GM19324 (cell line): ENCODE measurements around the gene RAPGEF4.
"Not testable (repeated sequence)": the region's sequence is repeated elsewhere in the genome, so short reads cannot be mapped to it uniquely, and the experiment has no call there.

Experiments
- ATAC-seq: cut with Tn5 transposase; IDR thresholded peaks from one replicate; pipeline ENCODE4 v1.9.1; 2021; ENCODE audit warnings: mild to moderate bottlenecking, moderate library complexity; ENCODE audit not compliant: unreplicated experiment, low FRiP score

Gene RAPGEF4

DNA sequence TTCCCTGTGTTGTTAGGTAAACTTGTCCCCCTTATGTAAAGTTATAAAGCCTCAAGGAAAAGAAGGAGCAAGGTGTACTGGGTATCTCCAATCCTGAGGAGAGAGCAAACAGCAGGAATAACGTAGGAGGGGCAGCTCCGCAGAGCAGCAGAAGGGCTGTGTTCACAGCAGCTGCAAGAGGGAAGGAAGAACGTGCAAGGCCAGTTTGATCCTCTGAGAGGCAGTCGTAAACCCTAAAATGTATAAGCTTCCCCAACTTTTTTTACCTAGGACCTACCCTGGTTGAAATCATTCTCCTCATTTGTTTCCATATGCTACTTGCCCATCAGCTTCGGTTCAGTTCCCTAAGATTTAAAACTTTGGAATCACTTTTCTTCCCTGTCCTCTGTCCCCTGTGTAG, 288.1 kb downstream of the RAPGEF4 start:
- no peak for ATAC-seq

DNA sequence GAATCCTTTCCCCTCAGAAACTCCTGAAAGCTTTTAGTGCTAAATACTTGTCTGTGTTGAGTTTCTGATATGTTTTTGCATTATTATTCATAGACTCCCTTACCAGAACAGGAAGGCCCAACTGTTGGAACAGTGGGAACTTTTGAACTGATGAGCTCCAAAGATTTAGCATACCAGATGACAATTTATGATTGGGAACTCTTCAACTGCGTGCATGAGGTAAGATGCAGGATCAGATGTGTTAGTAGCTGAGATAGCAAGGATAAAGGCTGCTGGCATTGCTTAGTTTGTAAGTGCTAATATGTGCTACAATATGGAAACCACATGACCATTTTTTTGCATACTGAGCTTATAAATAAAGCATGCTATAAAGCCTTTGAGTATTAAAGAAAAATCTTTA, 290.8 kb downstream of the RAPGEF4 start:
- no peak for ATAC-seq

GRCh38 chr2:173027181-173028128, 291.8 kb downstream of the RAPGEF4 start:
- ATAC-seq: no peak

DNA sequence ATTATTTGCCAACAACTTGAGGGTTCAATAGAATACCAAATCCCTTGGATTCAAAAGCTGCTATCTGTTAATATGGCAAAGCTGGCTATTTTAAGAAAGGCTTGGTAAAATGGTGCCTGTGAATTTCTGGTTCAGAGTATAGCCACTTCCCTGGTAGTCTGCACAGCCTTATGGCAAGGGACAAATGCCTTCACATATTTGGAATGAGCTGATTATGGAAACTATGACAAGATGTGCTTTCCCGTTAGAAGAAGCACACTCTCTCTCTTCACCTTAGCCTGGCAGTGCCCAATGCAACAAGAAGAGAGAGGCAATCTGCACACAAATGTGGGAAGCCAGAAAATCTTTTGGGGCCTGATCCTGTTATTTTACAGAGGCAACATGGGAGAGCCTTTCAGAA, 292.5 kb downstream of the RAPGEF4 start:
- ATAC-seq: no peak

GRCh38 chr2:173028671-173029070, 293.0 kb downstream of the RAPGEF4 start:
- no peak for ATAC-seq

- ATAC-seq: no peak
Observed at GRCh38 chr2:173030561-173031490, 295.2 kb downstream of the RAPGEF4 start.

DNA sequence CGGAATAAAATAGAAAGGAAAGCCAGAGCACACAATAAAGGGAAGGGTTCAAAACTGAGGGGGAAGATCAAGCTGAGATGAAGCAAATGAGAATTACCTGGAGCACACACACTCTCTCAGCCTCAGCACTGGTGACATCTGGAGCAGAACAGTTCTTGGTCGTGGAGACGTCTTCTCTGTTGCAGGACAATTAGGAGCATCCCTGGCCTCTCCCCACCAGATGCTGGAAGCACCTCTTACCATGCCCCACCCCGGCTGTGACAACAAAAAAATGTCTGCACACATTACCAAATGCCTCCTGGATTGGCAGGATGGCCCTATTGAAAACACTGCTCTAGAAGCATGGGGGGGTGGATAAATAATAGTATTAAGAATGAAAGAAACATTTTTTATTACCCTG, 296.4 kb downstream of the RAPGEF4 start:
- ATAC-seq: no peak

- ATAC-seq: no peak
Observed at GRCh38 chr2:173033084-173033483, 297.4 kb downstream of the RAPGEF4 start.

DNA sequence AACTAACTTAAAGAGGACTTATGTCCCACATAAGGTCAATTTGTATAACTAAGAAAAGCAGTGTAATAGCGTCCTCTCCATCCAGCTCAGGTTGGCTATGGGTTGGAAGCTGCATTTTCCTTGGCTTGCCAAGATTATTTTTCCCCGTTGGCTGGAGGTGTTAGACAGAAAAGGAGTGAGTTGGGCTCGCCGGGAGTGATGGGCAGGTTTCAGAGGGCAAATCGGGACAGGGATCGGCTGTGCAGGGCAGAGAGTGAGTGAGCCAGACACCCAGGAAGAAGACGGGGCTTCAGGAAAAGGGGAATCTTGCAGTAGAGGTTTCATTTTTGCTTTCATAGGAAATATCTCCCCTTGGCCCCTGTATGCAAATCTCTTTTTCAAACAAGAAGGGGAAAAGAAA, 298.5 kb downstream of the RAPGEF4 start:
- no peak for ATAC-seq

GRCh38 chr2:173037245-173038120, 301.8 kb downstream of the RAPGEF4 start:
- no peak for ATAC-seq

GRCh38 chr2:173038257-173038656, 302.6 kb downstream of the RAPGEF4 start:
- not testable (repeated sequence) for ATAC-seq

GRCh38 chr2:173040729-173041128, 305.1 kb downstream of the RAPGEF4 start:
- ATAC-seq: no peak

GRCh38 chr2:173043476-173043875, 307.8 kb downstream of the RAPGEF4 start:
- no peak for ATAC-seq

- ATAC-seq: no peak
Observed at GRCh38 chr2:173043897-173044519, 308.4 kb downstream of the RAPGEF4 start.

DNA sequence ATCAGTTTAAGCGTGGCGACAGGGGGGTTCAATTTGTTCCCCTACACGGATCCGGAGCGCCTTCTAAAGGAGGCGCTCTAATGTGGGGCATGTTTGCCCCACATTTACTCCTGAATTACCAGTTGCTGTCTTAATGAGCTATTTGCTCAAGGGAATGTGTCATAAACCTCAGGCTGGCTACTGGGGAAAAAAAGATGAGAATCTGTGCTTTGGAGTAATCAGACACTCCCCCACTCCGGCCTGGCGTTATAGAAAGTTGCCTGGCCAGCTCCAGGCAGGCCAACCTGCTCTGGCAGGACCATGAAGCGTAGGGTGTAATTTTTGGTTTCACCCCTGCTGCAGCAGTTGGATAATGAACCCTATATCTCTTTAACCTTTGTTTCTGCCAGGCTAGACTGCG, 309.0 kb downstream of the RAPGEF4 start:
- ATAC-seq: no peak

DNA sequence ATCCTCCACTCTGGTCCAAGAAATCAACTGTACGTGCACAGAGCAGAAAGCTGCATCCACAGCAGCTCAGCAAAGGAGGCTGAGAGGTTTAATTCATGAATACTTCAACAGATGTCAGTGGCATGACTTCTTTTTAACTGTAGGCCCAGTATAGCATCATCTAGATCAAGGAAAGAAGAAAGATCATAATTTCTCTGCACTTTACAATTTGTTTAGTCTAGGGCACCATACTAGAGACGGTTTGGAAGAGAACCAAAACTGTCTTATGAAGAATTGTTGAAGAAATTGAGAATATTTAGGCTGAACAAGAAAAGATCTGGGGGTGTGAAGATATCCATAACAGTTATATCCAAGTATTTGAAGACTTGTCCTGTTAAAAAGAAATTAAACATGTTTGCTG, 309.5 kb downstream of the RAPGEF4 start:
- no peak for ATAC-seq

- no peak for ATAC-seq
Observed at GRCh38 chr2:173048522-173048896, 312.9 kb downstream of the RAPGEF4 start.

GRCh38 chr2:173048897-173049661, 313.4 kb downstream of the RAPGEF4 start:
- no peak for ATAC-seq

- ATAC-seq: no peak
Observed at GRCh38 chr2:173049831-173050230, 314.2 kb downstream of the RAPGEF4 start.
